Neural cell (in vitro differentiated cells): ENCODE results near the gene NPEPPS.
"Not testable (repeated sequence)": the region's sequence is repeated elsewhere in the genome, so short reads cannot be mapped to it uniquely, and the experiment has no call there.

ENCODE experiments used
- EP300 ChIP-seq: fragments of 450-650 bp; conservative IDR thresholded peaks from 2 replicates; pipeline ENCODE4 v1.6.1; 2014; ENCODE audit warnings: antibody characterized with exemption, mild to moderate bottlenecking, moderate library complexity; ENCODE audit not compliant: poor library complexity, severe bottlenecking
- EZH2 ChIP-seq: fragments of 200-600, 300-800 bp; shearing (Covaris generic), sonication (generic); IDR thresholded peaks from 2 replicates; pipeline ENCODE4 v1.6.1; 2014; ENCODE audit warnings: antibody characterized with exemption, low read length, borderline replicate concordance, mild to moderate bottlenecking; ENCODE audit not compliant: insufficient read depth, poor library complexity, severe bottlenecking
- MXI1 ChIP-seq: fragments of 450-650 bp; conservative IDR thresholded peaks from 2 replicates; pipeline ENCODE4 v1.6.1; 2014; ENCODE audit warnings: antibody characterized with exemption, mild to moderate bottlenecking; ENCODE audit not compliant: poor library complexity, severe bottlenecking
- TAF1 ChIP-seq: IDR thresholded peaks from 2 replicates; pipeline ENCODE4 v1.6.1; 2012; ENCODE audit warnings: low read depth
- TF ChIP-seq, protein P1 (sequence below): fragments of 450-650 bp; IDR thresholded peaks from 2 replicates; pipeline ENCODE4 v1.5.1; 2014; ENCODE audit warnings: antibody characterized with exemption, mild to moderate bottlenecking, moderate library complexity; ENCODE audit not compliant: poor library complexity, severe bottlenecking
- TF ChIP-seq, protein P2 (sequence below): IDR thresholded peaks from 2 replicates; pipeline ENCODE4 v1.6.1; 2012; ENCODE audit warnings: borderline replicate concordance

DNA sequence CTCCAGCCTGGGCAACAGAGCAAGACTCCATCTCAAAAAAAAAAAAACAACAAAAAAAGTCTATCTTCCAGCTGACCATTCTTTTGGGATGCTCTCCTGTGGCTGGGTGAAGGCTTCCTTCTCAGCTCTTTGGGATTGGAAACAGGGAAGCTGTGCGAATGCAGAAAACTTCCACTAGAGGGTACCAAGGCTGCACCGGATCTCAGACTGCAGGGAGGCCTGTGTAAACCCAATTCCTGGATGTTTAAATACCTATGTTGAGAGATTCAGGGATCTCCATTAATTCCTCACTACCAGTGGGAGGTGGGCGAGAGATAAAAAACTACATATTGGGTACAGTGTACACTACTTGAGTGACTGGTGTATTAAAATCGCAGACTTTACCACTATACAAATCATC is 30.3 kb upstream of the NPEPPS start:
- TF ChIP-seq, protein P1, sequence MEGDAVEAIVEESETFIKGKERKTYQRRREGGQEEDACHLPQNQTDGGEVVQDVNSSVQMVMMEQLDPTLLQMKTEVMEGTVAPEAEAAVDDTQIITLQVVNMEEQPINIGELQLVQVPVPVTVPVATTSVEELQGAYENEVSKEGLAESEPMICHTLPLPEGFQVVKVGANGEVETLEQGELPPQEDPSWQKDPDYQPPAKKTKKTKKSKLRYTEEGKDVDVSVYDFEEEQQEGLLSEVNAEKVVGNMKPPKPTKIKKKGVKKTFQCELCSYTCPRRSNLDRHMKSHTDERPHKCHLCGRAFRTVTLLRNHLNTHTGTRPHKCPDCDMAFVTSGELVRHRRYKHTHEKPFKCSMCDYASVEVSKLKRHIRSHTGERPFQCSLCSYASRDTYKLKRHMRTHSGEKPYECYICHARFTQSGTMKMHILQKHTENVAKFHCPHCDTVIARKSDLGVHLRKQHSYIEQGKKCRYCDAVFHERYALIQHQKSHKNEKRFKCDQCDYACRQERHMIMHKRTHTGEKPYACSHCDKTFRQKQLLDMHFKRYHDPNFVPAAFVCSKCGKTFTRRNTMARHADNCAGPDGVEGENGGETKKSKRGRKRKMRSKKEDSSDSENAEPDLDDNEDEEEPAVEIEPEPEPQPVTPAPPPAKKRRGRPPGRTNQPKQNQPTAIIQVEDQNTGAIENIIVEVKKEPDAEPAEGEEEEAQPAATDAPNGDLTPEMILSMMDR, result peak; percentile 64
- TF ChIP-seq EZH2, EP300, MXI1, TAF1: not testable (repeated sequence)
- TF ChIP-seq, protein P2, sequence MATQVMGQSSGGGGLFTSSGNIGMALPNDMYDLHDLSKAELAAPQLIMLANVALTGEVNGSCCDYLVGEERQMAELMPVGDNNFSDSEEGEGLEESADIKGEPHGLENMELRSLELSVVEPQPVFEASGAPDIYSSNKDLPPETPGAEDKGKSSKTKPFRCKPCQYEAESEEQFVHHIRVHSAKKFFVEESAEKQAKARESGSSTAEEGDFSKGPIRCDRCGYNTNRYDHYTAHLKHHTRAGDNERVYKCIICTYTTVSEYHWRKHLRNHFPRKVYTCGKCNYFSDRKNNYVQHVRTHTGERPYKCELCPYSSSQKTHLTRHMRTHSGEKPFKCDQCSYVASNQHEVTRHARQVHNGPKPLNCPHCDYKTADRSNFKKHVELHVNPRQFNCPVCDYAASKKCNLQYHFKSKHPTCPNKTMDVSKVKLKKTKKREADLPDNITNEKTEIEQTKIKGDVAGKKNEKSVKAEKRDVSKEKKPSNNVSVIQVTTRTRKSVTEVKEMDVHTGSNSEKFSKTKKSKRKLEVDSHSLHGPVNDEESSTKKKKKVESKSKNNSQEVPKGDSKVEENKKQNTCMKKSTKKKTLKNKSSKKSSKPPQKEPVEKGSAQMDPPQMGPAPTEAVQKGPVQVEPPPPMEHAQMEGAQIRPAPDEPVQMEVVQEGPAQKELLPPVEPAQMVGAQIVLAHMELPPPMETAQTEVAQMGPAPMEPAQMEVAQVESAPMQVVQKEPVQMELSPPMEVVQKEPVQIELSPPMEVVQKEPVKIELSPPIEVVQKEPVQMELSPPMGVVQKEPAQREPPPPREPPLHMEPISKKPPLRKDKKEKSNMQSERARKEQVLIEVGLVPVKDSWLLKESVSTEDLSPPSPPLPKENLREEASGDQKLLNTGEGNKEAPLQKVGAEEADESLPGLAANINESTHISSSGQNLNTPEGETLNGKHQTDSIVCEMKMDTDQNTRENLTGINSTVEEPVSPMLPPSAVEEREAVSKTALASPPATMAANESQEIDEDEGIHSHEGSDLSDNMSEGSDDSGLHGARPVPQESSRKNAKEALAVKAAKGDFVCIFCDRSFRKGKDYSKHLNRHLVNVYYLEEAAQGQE, result not testable (repeated sequence)
